Astrocyte (in vitro differentiated cells and primary cell): ENCODE results near the gene MT1E. TPM values are rescaled to one million over a fixed set of nuclear protein-coding genes. Genes with fewer than 3 reads are reported as not detected.

Source experiments
- DNase-seq: peaks from one replicate; pipeline ENCODE4 v3.0.0-alpha.2; 2010; ENCODE audit warnings: low read depth
- FAIRE-seq: peaks from 2 replicates; lab custom pipeline; 2011; peaks lifted over from hg19 to GRCh38; lab: Jason Lieb, UNC
- H2AFZ ChIP-seq: 2 replicates; pipeline ENCODE4 v1.6.0; 2012; ENCODE audit warnings: low read depth, low read length, inconsistent platforms
- H3K27ac ChIP-seq: 2 replicates; pipeline ENCODE4 v1.5.1; 2011; ENCODE audit warnings: low read depth, low read length, inconsistent platforms
- H3K27me3 ChIP-seq: 2 replicates; pipeline ENCODE4 v1.6.0; 2011; ENCODE audit warnings: low read length, inconsistent platforms; ENCODE audit not compliant: insufficient read depth
- H3K36me3 ChIP-seq: 2 replicates; pipeline ENCODE4 v1.5.1; 2011; ENCODE audit warnings: low read length, inconsistent platforms; ENCODE audit not compliant: insufficient read depth
- H3K4me1 ChIP-seq: 2 replicates; pipeline ENCODE4 v1.5.1; 2011; ENCODE audit warnings: low read length, inconsistent platforms; ENCODE audit not compliant: insufficient read depth
- H3K4me2 ChIP-seq: 2 replicates; pipeline ENCODE4 v1.6.0; 2012; ENCODE audit warnings: low read length, inconsistent platforms
- H3K4me3 ChIP-seq: 2 replicates; pipeline ENCODE4 v1.5.1; 2011; ENCODE audit warnings: low read depth, mild to moderate bottlenecking, low read length, inconsistent platforms; ENCODE audit not compliant: insufficient read depth
- H3K79me2 ChIP-seq: 2 replicates; pipeline ENCODE4 v1.6.0; 2012; ENCODE audit warnings: mild to moderate bottlenecking, low read length, inconsistent platforms; ENCODE audit not compliant: insufficient read depth
- H3K9ac ChIP-seq: 2 replicates; pipeline ENCODE4 v1.6.0; 2012; ENCODE audit warnings: mild to moderate bottlenecking, low read length, inconsistent platforms
- H3K9me3 ChIP-seq: 2 replicates; pipeline ENCODE4 v1.5.1; 2012; ENCODE audit warnings: low read depth, mild to moderate bottlenecking, low read length, inconsistent platforms; ENCODE audit not compliant: insufficient read depth
- H4K20me1 ChIP-seq: 2 replicates; pipeline ENCODE4 v1.6.0; 2012; ENCODE audit warnings: low read length, inconsistent platforms; ENCODE audit not compliant: insufficient read depth
- H3K27ac Mint-ChIP-seq: one replicate; pipeline ENCODE4 v1.8.0; 2021; ENCODE audit warnings: mild to moderate bottlenecking, mixed read lengths; ENCODE audit not compliant: unreplicated experiment
- H3K27me3 Mint-ChIP-seq: one replicate; pipeline ENCODE4 v1.8.0; 2021; ENCODE audit warnings: low read depth, mixed read lengths; ENCODE audit not compliant: unreplicated experiment
- H3K36me3 Mint-ChIP-seq: one replicate; pipeline ENCODE4 v1.8.0; 2021; ENCODE audit warnings: low read depth, mixed read lengths; ENCODE audit not compliant: unreplicated experiment
- H3K4me1 Mint-ChIP-seq: one replicate; pipeline ENCODE4 v1.8.0; 2021; ENCODE audit warnings: low read depth, mixed read lengths; ENCODE audit not compliant: unreplicated experiment
- H3K4me3 Mint-ChIP-seq: one replicate; pipeline ENCODE4 v1.8.0; 2021; ENCODE audit warnings: mild to moderate bottlenecking, moderate library complexity, mixed read lengths; ENCODE audit not compliant: unreplicated experiment
- H3K9me3 Mint-ChIP-seq: one replicate; pipeline ENCODE4 v1.8.0; 2021; ENCODE audit warnings: mild to moderate bottlenecking, mixed read lengths; ENCODE audit not compliant: unreplicated experiment
- CTCF ChIP-seq: IDR thresholded peaks from 2 replicates; pipeline ENCODE4 v1.5.1; 2011; ENCODE audit warnings: low read depth, mild to moderate bottlenecking, inconsistent platforms, low read length, moderate library complexity; ENCODE audit not compliant: insufficient read depth
- EZH2 ChIP-seq: IDR thresholded peaks from 2 replicates; pipeline ENCODE4 v1.6.1; 2012; ENCODE audit warnings: mild to moderate bottlenecking, low read length, inconsistent platforms; ENCODE audit not compliant: insufficient read depth
- total RNA-seq: library from RNA; stranded (reverse); gene quantifications from 2 replicates; pipeline ENCODE4 v1.2.1, GENCODE V29; 2021

Gene MT1E
- total RNA-seq, 1 donor from 2014 or later: 11.9 TPM

DNA sequence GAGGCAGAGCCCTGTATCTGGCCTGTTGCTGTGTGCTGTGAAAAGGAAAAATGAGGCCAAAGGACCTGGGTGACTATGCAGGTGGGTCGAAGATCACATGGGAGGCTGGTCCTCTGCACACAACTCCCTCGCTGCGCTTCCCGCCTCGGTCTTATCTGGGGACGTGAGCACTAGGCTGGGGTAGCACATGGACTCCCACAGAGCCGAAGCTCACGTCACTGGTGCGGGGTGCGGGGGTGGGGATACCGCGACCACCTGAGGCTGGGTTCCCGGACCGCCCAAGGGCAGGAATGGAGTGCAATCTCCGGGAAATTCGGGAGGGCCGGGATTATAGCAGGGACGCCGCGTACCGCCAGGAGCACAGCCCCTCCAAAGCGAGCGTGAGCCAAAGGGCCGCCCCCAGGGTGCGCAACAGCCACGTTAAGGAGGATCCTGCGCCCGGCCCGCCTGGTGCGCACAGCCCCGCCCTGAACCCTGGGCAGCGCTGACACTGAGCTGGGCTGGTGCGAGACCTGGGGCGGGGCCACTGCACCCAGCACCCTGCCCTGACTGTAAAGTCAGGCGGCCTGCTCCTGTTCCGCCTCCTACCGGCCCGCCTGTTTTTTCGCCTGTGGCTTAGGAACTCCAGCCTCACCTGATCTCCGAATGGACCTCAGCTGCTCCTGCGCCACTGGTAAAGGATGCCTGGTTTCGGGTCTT lies 17.6 kb downstream of the MT1E start:
- Histone ChIP-seq H3K4me3 (no peak overlapping the region), H2AFZ (peak overlapping the region; percentile 38), H3K27me3 (peaks cover 100% of the 10 kb centered on the region), H3K4me1 (peaks cover 10% of the 10 kb centered on the region), H3K36me3 (no peaks in the 10 kb centered on the region), H3K79me2 (no peaks in the 10 kb centered on the region), H3K27ac (no peak overlapping the region), H3K9ac (no peak overlapping the region), H4K20me1 (no peaks in the 10 kb centered on the region), H3K4me2 (peak overlapping the region; percentile 61), H3K9me3 (no peaks in the 10 kb centered on the region)
- Mint-ChIP-seq H3K4me1 (no peaks in the 10 kb centered on the region), H3K4me3 (no peak overlapping the region), H3K27me3 (peaks cover 91% of the 10 kb centered on the region), H3K27ac (no peak overlapping the region), H3K9me3 (no peaks in the 10 kb centered on the region), H3K36me3 (no peaks in the 10 kb centered on the region)
- TF ChIP-seq EZH2 (peak; percentile 88), CTCF (no peak)
- DNase-seq (peak; percentile 17), FAIRE-seq (no peak)

- no peak overlapping the region for H3K4me3 Mint-ChIP-seq
- no peaks in the 10 kb centered on the region for H3K36me3 Mint-ChIP-seq
- H3K9me3 Mint-ChIP-seq: no peaks in the 10 kb centered on the region
- Histone ChIP-seq H3K36me3 (no peaks in the 10 kb centered on the region), H3K9ac (no peak overlapping the region), H3K27me3 (peaks cover 100% of the 10 kb centered on the region), H3K9me3 (no peaks in the 10 kb centered on the region), H3K4me1 (peaks cover 9% of the 10 kb centered on the region), H4K20me1 (no peaks in the 10 kb centered on the region), H2AFZ (no peak overlapping the region), H3K27ac (no peak overlapping the region), H3K79me2 (no peaks in the 10 kb centered on the region), H3K4me3 (no peak overlapping the region), H3K4me2 (peak overlapping the region; percentile 61)
- H3K27me3 Mint-ChIP-seq: peaks cover 93% of the 10 kb centered on the region
- H3K27ac Mint-ChIP-seq: no peak overlapping the region
- DNase-seq (no peak), FAIRE-seq (no peak)
- TF ChIP-seq EZH2 (no peak), CTCF (no peak)
- H3K4me1 Mint-ChIP-seq: no peaks in the 10 kb centered on the region
Observed at GRCh38 chr16:56643833-56644232, 18.3 kb downstream of the MT1E start.

DNA sequence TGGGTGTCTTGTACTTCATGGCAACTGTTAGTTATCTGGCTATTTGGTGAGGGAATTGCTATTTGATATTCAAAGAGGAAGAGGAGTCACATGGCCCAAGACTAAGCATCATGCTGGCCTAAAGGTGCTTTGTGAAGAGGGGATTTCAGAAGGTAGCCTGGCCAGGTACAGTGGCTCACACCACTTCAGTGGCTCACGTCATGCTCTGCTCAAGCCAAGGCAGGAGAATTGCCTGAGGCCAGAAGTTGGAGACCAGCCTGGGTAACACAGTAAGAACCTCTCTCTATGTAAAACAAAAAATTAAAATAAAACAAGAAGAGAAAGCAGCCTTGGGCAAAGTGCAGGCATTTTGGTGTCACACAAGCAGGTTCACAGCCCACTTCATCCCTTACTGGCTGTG lies 19.7 kb downstream of the MT1E start:
- FAIRE-seq (no peak), DNase-seq (no peak)
- H3K9me3 ChIP-seq: no peaks in the 10 kb centered on the region
- peaks cover 9% of the 10 kb centered on the region for H3K4me1 ChIP-seq
- H3K36me3 ChIP-seq: no peaks in the 10 kb centered on the region
- H3K4me3 Mint-ChIP-seq: no peak overlapping the region
- no peak overlapping the region for H3K9ac ChIP-seq
- H3K27ac Mint-ChIP-seq: no peak overlapping the region
- no peaks in the 10 kb centered on the region for H4K20me1 ChIP-seq
- H3K4me3 ChIP-seq: no peak overlapping the region
- no peaks in the 10 kb centered on the region for H3K4me1 Mint-ChIP-seq
- no peak overlapping the region for H3K27ac ChIP-seq
- H3K27me3 Mint-ChIP-seq: peaks cover 92% of the 10 kb centered on the region
- H3K4me2 ChIP-seq: no peak overlapping the region
- no peaks in the 10 kb centered on the region for H3K36me3 Mint-ChIP-seq
- peaks cover 99% of the 10 kb centered on the region for H3K27me3 ChIP-seq
- H3K9me3 Mint-ChIP-seq: no peaks in the 10 kb centered on the region
- no peaks in the 10 kb centered on the region for H3K79me2 ChIP-seq
- TF ChIP-seq EZH2 (no peak), CTCF (no peak)
- no peak overlapping the region for H2AFZ ChIP-seq
